ENCODE results near the gene SV2B.

The SV2B gene

DNA sequence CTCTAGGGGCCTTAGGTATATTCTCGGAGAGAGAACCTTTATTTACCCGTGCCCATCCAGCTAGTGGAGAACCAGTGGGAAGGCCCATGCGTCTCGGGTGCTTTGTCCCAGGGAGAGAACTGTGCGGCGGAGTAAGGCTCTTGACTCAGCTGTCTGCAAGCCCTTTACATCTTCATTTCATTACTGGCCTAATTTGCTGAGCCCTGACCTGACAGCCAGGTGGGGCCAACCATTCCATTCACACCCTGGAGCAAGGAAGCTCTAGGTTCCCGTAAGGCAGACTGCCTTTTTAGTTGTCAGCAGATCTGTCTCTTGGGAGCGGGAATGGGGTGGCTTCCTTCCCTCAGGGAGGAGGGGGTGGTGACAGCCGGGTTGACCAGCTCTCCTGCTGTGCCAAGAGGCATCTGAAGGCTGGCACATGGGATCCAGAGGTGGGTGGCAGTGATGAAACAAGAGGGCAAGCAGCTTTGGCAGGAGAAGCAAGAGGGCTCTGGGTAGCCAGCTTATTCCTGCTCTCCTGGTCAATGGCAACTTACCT, 36.4 kb downstream of the SV2B start:
- DNase-seq (ENCODE audit: low spot score), result no peak

DNA sequence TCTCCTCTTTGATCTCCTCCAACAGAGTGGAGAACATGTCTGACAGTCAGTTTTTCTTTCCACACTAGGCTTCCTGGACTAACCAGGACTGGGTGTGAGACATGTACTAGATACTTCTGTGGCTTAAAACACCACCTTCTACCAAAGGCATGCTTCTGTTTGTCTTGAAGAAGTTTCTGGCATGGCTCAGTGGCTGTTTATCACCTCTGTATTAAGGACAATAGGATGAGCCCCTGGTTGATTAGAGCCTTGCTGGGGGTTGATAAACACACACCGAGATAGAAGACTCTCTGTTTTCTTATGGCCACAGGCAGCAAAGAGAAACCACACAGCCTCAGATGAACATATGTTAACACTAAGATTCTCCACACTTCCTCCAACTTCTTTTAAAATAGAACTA, 40.5 kb downstream of the SV2B start:
- no peak for DNase-seq (ENCODE audit: low spot score)

DNA sequence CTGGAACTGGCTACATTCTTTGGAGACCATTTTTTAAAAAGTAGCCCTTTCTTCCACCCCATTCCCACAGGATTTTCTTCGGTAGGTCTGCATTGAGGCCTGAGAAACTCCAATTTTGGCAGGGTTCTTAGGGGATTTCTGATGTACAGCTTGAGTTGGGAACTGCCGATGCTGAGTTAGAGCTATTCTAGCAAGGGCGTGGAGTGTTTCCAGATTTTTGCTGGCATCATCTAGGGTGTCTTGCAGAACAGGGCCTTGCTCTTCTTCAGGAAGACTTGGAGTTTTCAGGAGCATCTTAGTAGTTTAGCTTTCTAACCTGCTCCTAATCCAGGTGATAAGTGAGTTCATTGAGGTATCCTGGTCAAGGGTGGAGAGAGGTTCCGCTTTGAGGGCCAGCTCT, 41.0 kb downstream of the SV2B start:
- no peak for DNase-seq (ENCODE audit: low spot score)

DNA sequence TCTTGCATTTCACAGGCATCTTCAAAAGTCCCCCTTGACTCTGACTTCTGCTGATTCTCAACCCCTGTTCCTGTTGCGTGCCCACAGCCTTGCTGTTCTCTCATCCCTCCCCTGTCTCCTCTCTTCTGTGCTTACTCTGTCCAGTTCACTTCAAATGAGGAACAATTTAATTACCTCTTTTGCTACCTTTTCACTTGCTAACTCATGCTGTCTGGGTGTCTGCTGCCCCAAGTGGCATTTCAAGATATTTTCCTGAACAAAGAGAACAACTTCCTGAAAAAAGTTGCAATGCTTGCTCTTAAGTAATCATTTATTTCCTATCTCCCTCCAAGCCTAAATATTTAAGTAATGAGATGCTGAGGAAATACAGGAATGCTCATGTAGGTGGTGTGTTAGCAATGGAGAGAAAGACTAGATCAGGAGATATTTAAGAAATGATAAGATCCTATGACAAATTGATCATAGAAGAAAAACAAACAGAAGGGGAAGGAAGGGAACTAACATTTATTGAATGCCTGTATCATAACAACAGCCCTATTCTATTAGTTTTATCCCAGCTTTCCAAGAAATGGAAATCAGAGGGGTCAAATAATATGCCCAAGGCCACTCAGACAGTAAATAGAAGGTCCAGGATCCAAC, 42.2 kb downstream of the SV2B start:
- no peak for DNase-seq (ENCODE audit: low spot score)

DNA sequence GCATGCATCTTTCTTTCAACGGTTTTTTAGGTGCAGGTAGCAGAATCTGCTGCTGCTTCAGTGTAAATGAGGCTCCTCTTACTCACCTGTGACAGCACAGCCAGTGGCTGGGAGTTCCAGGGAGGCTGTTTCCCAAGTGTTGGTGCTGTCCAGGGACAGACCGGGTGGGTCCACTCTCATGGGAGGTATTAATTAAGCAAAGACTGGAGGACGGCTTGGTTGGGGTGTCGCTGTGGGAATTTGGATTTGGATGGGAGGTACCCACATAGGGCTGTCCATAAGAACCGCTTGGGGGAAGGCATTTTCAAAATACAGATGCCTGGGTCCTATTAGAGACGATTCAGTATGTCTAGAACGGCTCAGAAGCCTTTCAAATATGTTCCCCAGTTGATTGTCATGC, 42.9 kb downstream of the SV2B start:
- DNase-seq (ENCODE audit: low spot score), result no peak

DNA sequence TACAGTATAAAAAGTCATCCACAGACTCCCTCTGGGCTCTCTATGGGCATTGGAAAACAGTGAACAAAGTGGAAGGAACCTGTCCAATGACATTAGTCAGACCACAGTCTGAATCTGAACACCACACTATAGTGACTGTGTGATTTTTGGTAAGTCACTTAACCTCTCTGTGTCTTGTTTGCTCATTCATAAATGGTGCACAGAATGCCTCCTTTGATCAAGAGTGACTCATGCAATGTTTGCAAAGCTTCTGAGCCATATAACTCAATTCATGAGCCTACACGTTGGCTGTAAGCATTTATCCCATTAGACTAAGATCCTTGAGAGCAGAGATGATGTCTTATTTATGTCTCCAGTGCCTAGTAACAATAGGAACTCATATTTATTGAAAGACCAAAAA, 46.7 kb downstream of the SV2B start:
- no peak for DNase-seq (ENCODE audit: low spot score)

DNA sequence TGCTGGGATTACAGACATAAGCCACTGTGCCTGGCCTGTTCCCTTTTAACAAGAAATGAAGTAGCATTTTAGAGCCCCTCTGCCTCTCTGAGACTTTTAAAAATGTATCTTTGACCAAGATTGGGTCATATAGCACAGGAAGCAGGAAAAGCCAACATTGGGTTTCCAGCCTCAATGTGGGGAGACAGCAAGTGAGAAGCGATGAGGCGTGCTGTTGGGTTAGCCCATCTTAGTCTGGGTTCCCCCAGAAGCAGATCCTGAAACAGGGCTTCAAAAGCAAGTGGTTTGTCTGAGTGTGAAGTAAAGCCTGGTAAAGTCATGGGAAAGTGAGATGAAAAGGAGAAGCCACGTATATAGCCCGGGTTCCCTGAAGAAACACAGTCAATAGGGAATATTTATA, 48.2 kb downstream of the SV2B start:
- no peak for DNase-seq (ENCODE audit: low spot score)

DNA sequence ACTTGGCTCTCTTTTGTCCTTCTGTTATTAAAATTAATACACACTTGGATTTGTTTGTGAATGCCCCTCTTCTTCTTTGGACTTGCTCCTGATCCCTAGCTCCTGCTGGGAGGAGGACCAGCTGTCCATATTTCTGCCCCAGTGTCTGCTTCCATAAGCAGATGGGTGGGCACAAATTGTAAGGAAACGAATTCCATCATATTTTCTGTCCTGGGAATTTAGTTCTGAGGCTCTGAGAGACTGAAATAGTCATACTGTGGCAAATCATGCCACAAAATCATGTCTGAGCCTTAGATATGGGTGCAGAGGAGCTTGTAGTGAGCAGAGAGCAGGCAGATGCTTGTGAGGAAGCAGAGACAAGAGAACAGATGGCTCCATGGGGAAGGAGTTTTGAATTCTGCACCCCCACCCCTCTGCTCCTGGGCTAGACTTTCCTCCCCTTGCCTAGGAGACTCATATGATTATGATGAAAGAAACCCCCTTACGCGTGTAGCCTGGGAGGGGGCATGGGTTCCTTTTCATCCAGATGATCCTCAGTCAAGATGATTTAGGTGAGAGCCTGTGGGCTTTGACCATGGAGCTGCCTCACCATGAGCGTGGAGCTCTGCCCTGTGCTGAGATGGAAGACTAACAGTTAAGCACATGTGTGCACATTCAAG, 50.6 kb downstream of the SV2B start:
- no peak for DNase-seq (ENCODE audit: low spot score)

DNA sequence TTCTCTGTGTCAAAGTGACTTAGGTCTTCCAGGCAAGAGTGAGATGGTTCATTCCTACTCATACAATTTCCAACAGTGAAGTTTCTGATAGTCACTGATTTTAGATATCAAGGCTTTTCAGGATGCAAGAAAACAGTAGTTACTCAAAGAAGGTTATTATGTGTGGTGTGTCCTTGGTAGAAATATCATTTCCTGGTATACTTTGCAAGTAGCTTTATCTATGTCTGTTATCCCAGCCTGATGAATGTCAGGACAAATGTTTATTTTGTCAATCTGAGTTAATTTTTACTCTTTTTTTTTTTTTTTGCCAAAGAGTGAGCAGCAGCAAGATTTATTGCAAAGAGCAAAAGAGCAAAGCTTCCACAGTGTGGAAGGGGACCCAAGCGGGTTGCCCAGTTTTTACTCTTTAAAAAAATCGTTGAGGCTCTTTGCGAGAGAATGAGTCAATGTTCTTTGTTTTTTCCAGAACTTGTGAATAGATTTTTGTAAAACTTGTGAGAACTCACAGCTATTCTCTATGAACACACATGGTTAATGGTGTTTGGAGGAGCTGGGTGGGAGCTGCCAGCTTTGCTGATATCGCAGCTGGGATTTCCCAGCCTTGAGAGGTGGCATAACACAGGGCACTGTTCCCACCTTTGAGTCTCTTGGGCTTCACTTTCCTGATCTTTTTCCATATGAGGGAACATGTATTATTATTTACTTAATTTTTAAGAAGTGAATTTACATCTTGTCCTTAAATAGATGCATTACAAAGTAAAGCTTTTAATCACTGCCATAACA, 51.9 kb downstream of the SV2B start:
- DNase-seq (ENCODE audit: low spot score), result no peak

DNA sequence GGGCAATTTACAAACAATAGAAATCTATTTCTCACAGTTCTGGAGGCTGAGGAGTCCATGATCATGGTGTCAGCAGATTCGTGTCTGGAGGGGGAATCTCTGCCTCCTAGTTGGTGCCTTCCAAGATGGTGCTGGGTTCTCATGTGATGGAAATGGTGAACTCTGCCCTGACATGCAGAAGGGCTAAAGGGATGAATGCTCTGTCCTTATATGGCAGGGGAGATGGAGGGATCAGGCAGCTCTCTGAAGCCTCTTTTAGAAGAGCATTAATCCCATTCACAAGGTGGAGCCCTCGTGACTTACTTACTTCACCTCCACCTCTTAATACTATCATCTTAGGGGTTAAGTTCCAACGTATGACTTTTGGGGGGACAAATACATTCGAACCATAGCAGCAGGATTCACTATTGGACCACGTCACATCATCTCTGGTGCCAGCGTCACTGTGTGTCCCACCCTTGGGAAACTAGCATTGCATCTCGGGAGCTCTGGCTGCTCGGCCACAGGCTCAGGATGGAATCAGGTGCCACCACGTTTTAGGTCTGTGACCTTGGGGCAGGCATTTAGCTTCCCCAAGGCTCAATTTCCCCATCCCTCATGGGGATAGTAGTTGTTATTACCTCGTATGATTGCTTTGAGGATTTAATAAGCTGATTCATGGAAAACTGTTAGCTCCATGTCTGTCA, 53.0 kb downstream of the SV2B start:
- DNase-seq (ENCODE audit: low spot score), result no peak

DNA sequence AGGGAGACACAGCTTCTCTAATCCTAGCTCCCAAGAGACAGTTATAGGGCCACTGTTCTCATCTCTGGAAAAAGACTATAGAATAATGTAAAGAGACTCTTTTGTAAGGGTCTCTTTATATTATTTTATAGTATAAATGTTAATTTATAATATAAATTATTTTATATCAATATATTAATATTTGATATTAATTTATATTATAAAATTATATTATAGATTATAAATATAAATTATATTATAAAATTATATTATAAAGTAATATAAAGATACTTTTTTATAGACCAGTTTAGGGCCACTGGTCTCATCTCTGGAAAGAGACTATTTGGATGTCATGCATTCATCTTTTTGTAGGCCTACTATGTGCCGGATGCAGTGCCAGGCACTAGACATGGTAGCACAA, 53.9 kb downstream of the SV2B start:
- no peak for DNase-seq (ENCODE audit: low spot score)

DNA sequence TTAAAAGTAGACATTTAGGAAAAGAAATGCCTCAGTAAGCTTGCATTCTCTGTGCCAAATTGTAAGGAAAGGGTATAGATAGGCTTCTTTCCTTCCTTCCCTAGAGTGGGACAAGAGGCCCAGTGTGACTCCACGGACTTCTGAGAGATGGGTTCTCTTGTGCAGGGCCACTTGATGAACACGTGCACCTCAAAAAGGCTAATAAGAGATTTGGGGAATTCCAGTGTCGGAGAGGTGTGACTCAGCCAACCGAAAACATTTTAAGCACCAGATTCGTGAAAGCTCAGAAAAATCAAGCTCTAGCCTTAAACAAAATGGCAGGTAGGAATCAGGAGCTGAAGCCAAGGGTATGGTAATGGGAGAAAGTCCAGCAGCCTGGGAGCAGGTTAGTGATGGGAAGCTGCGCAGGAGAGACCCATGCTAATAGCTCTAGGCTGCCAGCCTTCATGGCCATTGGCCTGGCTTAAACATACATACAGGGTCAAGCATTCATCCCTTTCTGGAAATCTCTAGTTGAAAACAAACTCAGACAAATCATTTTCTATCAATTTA, 56.2 kb downstream of the SV2B start:
- DNase-seq (ENCODE audit: low spot score), result no peak

DNA sequence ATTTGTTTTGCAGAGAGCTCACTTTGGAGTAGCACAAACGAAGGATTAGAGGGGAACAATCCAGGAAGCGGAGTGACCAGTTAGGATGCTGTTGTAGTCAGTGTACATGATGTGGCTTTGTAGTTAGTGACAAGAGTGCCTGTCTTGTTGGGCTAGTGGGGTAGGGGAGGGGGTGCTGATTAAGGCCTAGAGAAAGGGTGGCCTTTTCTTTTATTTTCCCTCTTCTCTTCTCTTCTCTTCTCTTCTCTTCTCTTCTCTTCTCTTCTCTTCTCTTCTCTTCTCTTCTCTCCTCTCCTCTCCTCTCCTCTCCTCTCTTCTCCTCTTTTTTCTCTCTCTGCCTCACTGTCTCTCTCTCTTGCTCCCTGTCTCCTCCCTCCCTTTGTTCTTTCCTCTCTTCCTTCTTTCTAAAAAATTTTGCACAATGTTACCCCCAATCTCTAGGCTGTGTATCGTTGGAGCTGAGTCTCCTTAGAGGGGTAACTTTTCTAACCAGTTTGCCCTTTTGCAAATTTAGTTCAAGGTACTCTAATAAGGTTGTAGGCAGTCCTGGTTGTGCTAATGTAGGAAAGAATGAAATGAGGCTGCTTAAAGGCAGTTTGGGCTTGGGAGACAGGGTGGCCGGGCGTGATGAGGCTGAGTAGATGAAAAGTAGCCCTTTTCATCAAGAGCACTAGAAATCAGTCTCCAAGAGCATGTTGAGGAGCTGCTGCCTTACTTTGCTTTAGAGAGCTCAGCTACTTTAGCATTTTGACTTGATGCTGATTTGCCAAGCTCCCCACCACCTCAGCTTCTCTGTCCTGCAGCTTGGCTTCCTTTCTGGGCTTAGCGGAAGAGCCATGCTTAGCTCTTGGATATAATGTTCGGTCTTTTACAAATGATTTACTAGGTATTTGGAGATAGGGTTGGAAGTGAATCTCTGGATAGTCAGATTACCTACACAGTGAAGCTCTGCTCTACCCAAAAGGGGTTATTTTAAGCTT, 58.6 kb downstream of the SV2B start:
- DNase-seq (ENCODE audit: low spot score), result no peak

DNA sequence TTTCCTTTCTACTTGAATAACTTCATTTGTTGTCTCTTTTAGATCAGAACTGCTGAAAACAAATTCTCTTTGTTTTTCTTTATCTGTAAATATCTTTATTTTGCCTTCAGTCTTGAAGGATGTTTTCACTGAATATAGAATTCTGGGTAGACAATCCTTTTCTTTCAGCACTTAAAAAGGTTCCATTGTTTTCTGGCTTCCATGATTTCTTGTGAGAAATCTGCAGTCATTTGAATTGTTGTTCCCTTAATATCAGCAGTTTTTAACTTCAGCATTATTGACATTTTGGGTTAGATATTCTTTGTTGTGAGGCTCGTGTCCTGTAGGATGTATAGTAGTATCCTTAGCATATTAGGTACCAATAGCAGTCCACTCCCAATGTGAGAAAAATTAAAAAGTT, 65.8 kb downstream of the SV2B start:
- DNase-seq (ENCODE audit: low spot score), result no peak

DNA sequence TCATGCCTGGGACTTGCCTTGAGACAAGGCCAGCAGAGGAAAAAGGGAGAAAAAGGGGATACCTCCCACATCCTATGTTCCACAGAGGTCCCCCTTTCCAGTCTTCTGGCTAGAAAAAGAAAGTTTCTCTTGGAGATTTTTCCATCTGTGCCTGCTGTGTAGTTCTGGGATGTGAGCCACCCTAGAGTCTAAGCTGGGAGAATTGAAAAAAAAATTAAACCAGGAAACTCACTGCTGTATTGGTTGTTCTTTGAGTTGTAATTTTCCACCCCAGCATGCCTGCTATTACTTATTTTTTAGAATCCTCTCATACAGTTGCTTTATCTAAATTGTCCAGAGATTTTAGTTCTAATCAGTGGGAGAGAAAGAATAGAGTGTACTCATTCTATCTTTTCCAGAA, 68.4 kb downstream of the SV2B start:
- no peak for DNase-seq (ENCODE audit: low spot score)

DNA sequence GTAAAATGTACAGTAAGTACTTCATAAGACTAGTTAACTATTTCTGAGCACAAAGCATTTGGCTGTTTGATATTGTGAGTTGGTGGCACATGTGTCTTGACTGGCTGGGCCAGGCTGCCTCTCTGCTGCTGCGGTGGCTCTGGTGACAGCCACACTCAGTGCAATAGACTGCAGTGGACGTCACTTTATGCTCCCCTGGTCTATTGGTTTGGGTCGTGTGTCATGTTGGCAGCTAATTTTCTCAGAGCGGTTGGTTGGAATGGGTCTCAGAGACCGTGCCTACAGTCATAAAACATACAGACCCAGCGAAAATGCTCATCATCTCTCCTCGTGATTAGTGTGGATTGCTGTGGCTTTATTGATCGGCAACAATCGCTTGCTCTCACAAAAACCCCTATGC, 71.3 kb downstream of the SV2B start:
- no peak for DNase-seq (ENCODE audit: low spot score)

DNA sequence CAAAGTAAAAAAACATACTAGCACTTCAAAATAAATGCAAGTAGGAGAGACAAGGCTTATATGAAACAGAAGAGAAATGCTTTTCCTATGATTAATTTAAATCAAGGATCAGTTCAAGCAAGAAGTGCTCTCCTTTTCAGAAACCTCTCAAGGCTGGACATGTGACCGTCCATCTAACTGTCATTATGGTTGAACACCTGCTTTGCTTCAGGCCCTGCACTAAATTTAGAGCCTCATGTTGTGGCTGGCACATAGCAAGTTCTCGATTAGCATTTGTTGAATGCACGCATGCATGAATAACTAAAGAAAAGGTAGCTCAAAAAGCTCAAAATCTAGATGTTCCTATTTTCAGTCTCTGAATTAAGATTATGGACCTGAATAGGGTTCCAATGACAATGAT, 82.0 kb downstream of the SV2B start:
- no peak for DNase-seq (ENCODE audit: low spot score)

DNA sequence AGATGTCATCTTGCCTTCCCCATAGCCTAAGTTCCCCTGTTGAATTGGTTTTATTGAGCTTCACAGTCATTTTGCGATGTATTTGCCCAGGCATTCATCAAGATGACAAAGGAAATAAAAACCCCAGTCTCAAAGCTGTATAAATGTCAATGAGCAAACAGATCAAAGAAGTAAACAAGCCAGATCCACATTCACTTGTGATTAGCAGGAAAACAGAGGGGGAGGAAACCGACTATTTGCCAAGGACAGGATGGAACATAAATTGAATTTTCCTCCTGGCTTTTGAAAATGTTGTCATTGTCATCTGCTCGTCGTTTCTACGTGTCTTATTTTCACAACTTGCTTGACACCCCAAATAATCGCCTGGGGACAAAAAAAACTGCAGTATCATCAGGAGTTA, 83.5 kb downstream of the SV2B start:
- no peak for DNase-seq (ENCODE audit: low spot score)

DNA sequence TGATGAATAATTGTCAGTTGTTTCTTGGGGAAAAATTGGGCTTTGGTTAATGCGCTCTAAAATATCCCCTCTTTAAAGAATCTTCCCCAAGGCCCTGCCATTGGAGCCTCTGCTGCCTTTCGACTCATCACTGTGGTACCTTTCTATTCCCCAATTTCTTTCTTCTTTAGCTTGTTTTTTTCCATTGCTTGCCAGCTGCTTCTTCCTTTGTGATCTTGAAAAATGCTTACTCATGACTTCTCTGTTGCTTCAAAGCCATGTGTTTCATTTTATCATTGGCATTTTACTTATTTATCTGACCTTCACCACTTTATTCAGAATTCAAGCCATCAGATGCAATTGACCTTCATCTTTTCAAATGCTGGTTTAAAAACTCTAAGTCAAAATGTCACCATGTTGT, 84.4 kb downstream of the SV2B start:
- no peak for DNase-seq (ENCODE audit: low spot score)

DNA sequence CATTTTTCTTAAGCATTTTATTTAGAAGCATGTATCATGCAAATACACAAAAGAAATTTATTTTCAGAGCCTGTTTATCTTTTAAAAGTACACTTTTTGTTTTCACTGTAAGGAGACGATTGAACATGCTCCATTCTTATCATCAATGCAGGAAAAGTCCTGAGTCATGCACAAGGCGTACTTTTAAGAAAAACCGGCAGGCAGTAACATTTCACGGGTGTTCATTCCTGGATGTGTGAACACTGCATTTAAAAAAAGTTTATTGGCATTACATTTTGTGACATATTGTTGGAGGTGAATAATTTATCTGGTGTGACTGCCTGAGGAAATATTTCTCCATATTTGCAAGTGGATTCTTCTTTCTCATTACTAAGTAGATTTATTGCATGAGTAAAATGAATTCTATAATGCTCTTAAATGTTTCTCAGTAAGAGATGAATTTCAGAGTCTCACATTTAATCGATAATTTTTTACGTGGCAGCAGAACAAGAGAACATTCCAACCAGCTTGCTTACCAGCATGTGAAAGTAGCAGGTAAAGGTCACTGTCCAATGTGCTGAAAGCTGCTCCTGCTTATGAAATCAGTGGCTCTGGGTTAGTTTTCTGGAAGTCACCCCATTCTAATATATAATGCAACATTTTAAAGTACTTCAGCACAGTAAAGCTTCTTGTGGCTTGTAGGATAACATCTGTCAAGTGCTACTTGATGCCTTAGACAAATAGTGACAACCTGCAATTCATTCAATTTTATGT, 87.0 kb downstream of the SV2B start:
- DNase-seq (ENCODE audit: low spot score), result no peak
